Activated naive CD8-positive, alpha-beta T cell treated with anti-CD3 and anti-CD28 coated beads, Interleukin-2, amount 10 ng/mL, durations not matched to agents 7 days and 5 days (primary cell): ENCODE measurements around the gene RFPL2. TPM values are rescaled to one million over a fixed set of nuclear protein-coding genes. Genes with fewer than 3 reads are reported as not detected.
A peak's percentile ranks its signal among the peaks of the same experiment; 100 is the strongest.

ENCODE experiments used
- ATAC-seq: fragments of 150-1000 bp; cut with Tn5 transposase; one replicate; pipeline ENCODE4 v1.10.0; 2021; ENCODE audit warnings: low read depth, moderate library complexity
- POLR2A ChIA-PET: fragments of 350-600 bp; sonication (Branson Sonifier 250); formaldehyde crosslinking; loops from one replicate; lab custom pipeline; 2021; ENCODE audit warnings: antibody characterized with exemption; lab: Charles Lee
- DNase-seq: peaks from one replicate; pipeline ENCODE4 v3.0.0; 2021
- H3K27ac Mint-ChIP-seq: one replicate; pipeline ENCODE4 v1.8.0; 2022; ENCODE audit warnings: mild to moderate bottlenecking, mixed read lengths
- H3K27me3 Mint-ChIP-seq: one replicate; pipeline ENCODE4 v1.8.0; 2022; ENCODE audit warnings: mild to moderate bottlenecking, moderate library complexity, mixed read lengths
- H3K36me3 Mint-ChIP-seq: one replicate; pipeline ENCODE4 v1.8.0; 2021; ENCODE audit warnings: mild to moderate bottlenecking, mixed read lengths
- H3K4me1 Mint-ChIP-seq: one replicate; pipeline ENCODE4 v1.8.0; 2021; ENCODE audit warnings: mixed read lengths
- H3K4me3 Mint-ChIP-seq: one replicate; pipeline ENCODE4 v1.8.0; 2022; ENCODE audit warnings: mild to moderate bottlenecking, moderate library complexity, mixed read lengths
- H3K9me3 Mint-ChIP-seq: one replicate; pipeline ENCODE4 v1.8.0; 2021; ENCODE audit warnings: mixed read lengths
- total RNA-seq, 2 experiments: library from RNA; stranded (reverse); gene quantifications; one replicate each; pipeline ENCODE4 v1.2.3, GENCODE V29; 2021

The RFPL2 gene
- total RNA-seq, 2 experiments from 2014 or later = not detected

DNA sequence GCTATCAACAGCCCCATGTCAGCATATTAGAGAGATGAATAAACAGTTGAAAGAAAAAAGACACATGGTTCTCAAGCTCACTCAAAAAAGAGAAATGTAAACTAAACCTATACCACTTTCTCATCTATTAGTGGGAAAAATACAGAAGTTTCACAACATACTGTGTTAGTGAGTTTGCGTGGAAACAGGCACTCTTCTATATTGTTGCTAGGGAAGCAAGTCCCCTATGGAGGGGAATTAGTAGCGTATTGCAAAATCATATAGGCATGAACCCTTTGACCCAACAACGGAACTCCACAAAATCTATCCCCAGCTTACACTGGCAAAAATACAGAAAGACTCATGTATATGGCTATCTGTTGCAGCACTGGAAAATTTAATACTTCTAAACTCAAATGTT, 14.2 kb upstream of the RFPL2 start:
- Mint-ChIP-seq H3K9me3 (no peaks in the 10 kb centered on the region), H3K36me3 (no peaks in the 10 kb centered on the region), H3K27me3 (peaks cover 40% of the 10 kb centered on the region), H3K4me1 (no peaks in the 10 kb centered on the region), H3K27ac (no peak overlapping the region), H3K4me3 (no peak overlapping the region)
- POLR2A ChIA-PET = no interaction called here
- ATAC-seq (no peak), DNase-seq (no peak)

DNA sequence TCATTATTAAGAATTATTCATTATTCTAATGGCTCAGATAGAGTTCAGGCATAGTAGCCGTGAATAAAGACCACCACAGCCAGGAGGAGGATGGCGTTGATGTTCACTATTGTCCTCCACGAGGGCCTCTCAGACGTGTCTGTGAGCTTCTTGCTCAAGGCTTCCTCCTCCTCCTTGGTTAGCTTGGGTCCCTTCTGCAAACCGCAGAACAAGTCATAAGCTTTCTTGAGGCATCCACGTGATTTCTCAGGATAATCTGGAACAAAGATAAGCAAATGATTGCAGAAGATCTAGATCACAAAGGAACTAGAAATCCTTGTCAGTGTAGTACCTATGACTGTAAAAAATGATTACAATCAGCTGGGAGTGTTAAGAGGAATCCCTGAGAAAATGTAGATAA, 13.6 kb upstream of the RFPL2 start:
- POLR2A ChIA-PET = no interaction called here
- ATAC-seq (no peak), DNase-seq (no peak)
- Mint-ChIP-seq H3K9me3 (no peaks in the 10 kb centered on the region), H3K27me3 (peaks cover 40% of the 10 kb centered on the region), H3K4me1 (no peaks in the 10 kb centered on the region), H3K27ac (no peak overlapping the region), H3K36me3 (no peaks in the 10 kb centered on the region), H3K4me3 (no peak overlapping the region)

GRCh38 chr22:32217465-32217864, 12.6 kb upstream of the RFPL2 start:
- Mint-ChIP-seq H3K36me3 (no peaks in the 10 kb centered on the region), H3K4me1 (no peaks in the 10 kb centered on the region), H3K4me3 (no peak overlapping the region), H3K27ac (no peak overlapping the region), H3K9me3 (no peaks in the 10 kb centered on the region), H3K27me3 (peaks cover 38% of the 10 kb centered on the region)
- POLR2A ChIA-PET = no interaction called here
- no peak for DNase-seq
- no peak for ATAC-seq

DNA sequence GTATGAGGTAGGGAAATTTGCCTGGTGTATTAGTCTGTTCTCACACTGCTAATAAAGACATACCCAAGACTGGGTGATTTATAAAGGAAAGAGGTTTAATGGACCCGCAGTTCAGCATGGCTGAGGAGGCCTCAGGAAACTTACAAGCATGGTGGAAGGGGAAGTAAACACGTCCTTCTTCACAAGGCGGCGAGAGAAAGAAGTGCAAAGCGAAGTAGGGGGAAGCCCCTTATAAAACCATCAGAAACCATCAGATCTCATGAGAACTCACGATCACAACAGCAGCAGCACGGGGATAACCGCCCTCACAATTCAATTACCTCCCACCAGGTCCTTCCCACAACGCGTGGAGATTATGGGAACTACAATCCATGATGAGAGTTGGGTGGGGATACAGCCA, 12.0 kb upstream of the RFPL2 start:
- Mint-ChIP-seq H3K27ac (no peak overlapping the region), H3K27me3 (peaks cover 34% of the 10 kb centered on the region), H3K36me3 (no peaks in the 10 kb centered on the region), H3K4me3 (no peak overlapping the region), H3K9me3 (no peaks in the 10 kb centered on the region), H3K4me1 (no peaks in the 10 kb centered on the region)
- ATAC-seq (no peak), DNase-seq (no peak)
- POLR2A ChIA-PET = no interaction called here

DNA sequence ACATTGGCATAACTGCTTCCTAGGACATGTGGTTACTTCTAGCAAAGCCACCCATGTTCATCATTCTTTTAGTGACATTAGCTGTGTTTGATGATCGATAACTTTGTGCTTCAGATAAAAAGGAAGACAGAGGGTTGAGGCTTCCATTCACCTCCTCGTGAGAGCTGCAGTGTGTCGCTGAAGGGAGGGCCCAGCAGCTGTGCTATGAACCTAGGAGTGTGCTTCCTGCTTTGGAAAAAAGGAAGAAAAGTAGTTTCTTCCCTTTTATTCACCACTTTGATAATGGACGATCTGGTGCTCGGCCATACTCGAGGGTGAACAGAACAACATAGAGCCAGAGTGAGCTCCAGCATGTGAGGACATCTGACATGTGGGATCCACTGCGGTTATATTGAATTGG, 6.1 kb upstream of the RFPL2 start:
- ATAC-seq (no peak), DNase-seq (no peak)
- Mint-ChIP-seq H3K27me3 (peaks cover 11% of the 10 kb centered on the region), H3K27ac (no peak overlapping the region), H3K9me3 (no peaks in the 10 kb centered on the region), H3K36me3 (no peaks in the 10 kb centered on the region), H3K4me3 (no peak overlapping the region), H3K4me1 (peaks cover 2% of the 10 kb centered on the region)
- POLR2A ChIA-PET = no interaction called here

GRCh38 chr22:32208681-32209080, 3.8 kb upstream of the RFPL2 start:
- DNase-seq (no peak), ATAC-seq (no peak)
- H3K4me1 Mint-ChIP-seq = peaks cover 9% of the 10 kb centered on the region
- no peak overlapping the region for H3K27ac Mint-ChIP-seq
- peaks cover 9% of the 10 kb centered on the region for H3K27me3 Mint-ChIP-seq
- H3K36me3 Mint-ChIP-seq = no peaks in the 10 kb centered on the region
- H3K4me3 Mint-ChIP-seq = no peak overlapping the region
- no peaks in the 10 kb centered on the region for H3K9me3 Mint-ChIP-seq
- POLR2A ChIA-PET = no interaction called here

DNA sequence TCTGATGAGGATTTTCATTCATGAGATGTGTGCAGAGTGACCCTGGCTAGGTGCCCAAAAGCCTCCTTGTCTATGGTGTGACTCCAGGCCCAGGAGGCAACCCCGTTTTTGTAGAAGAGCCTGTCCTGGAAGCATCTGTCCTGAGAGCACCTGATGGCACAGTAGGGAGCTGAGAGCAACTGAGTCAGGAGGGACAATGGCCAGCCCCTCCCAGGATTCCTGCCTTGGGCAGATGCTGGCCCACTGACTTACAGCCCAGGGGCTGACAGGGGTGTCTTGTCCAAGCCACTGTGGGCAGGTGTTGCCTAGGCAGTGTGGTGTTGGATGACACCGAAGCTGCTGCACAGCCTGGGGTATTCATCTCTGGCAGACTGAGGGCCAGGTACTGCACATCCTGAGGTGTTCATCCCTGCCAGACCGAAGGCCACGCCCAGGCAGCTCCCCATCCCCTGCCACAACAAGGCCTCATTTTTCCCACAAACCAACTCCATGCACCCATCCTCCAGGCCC, 3.2 kb upstream of the RFPL2 start:
- Mint-ChIP-seq H3K27ac (no peak overlapping the region), H3K4me3 (no peak overlapping the region), H3K27me3 (peaks cover 15% of the 10 kb centered on the region), H3K4me1 (peaks cover 10% of the 10 kb centered on the region), H3K9me3 (no peaks in the 10 kb centered on the region), H3K36me3 (no peaks in the 10 kb centered on the region)
- POLR2A ChIA-PET = no interaction called here
- DNase-seq (no peak), ATAC-seq (no peak)

- peaks cover 15% of the 10 kb centered on the region for H3K4me1 Mint-ChIP-seq
Measured at GRCh38 chr22:32206774-32207758, 2.2 kb upstream of the RFPL2 start.

DNA sequence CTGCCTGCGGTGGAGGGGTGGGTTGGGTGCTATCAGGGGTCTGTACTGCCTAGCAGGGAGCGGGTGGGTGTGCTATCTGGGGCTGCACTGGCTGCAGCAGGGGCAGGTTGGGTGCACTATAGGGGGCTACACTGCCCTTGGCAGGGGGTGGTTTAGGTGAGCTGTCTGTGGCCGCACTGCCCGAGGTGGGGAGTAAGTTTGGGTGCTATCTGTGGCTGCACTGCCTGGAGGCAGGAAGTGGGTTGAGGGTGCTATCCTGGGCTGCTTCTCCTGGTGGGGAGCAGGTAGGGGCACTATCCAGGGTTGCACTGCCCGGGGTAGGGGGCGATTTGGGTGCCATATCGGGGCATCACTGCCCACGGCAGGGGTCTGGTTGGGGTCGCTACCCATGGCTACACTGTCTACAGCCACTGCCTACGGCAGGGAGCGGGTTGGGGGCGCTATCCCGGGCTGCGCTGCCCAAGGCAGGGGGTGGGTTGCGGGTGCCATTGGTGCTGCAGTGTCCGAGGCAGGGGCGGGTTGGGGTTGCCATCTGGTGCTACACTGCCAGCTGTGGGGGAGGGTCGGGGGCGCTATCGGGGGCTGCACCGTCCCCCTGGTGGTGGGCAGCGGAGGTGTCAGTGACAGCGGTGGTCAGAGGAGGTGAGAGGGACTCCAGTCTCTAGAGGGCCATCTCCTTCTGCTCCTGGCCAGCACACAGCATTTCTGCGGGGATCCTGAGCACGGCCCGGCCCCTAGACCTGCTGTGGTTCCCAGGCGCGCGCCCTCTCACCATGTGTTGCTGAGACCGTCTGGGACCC, 1.3 kb upstream of the RFPL2 start:
- no peaks in the 10 kb centered on the region for H3K36me3 Mint-ChIP-seq
- no peaks in the 10 kb centered on the region for H3K9me3 Mint-ChIP-seq
- peaks cover 24% of the 10 kb centered on the region for H3K27me3 Mint-ChIP-seq
- ATAC-seq (no peak), DNase-seq (no peak)
- POLR2A ChIA-PET = no interaction called here
- H3K27ac Mint-ChIP-seq = no peak overlapping the region
- H3K4me1 Mint-ChIP-seq = peaks cover 17% of the 10 kb centered on the region
- no peak overlapping the region for H3K4me3 Mint-ChIP-seq

More at GRCh38 chr22:32206774-32207758, 2.2 kb upstream of the RFPL2 start:
- Mint-ChIP-seq H3K4me3 (no peak overlapping the region), H3K27ac (peak overlapping the region; percentile 24), H3K36me3 (no peaks in the 10 kb centered on the region), H3K9me3 (no peaks in the 10 kb centered on the region), H3K27me3 (peaks cover 22% of the 10 kb centered on the region)
- POLR2A ChIA-PET = no interaction called here
- DNase-seq (no peak), ATAC-seq (peak; percentile 69)

DNA sequence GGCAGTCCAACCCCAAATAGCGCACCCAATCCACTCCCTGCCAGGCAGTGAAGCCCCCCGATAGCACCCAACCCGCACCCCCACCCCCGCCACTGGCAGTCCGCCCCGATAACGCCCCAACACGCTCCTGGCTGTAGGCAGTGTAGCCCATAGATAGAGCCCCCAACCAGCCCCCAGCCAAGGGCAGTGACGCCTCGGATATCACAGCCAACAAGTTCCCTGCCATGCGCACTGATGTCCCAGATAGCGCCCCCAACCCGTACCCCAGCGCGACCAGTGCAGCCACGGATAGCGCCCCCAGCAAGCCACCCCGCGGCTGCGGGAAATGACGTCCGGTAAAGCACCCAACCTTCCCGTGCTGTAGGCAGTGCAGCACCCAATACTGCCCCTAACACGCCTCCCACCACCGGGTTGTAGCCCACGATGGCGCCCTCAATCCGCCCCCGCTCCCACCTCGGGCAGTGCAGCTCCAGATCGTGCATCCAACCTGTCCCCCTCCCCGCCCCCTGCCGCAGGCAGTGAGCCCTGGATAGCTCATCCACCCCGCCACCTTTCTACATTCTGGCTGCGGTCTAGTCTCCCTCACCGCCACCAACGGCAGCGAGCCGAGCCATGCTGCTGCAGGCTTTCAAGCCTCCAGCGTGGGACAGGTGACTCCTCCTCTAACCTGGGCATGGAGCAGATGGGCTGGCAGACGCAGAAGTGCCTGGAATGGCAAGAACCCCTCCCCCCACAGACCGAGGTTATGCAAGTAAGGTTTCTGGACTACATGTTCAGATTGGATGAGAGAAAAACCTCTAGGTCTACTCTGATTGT, 625 bp downstream of the RFPL2 start:
- Mint-ChIP-seq H3K4me3 (peak overlapping the region; percentile 68), H3K36me3 (no peaks in the 10 kb centered on the region), H3K27me3 (peaks cover 29% of the 10 kb centered on the region), H3K27ac (peak overlapping the region; percentile 31), H3K9me3 (no peaks in the 10 kb centered on the region), H3K4me1 (peaks cover 21% of the 10 kb centered on the region)
- POLR2A ChIA-PET = no interaction called here
- DNase-seq (no peak), ATAC-seq (no peak)

GRCh38 chr22:32203181-32204039, 1.5 kb downstream of the RFPL2 start:
- no peaks in the 10 kb centered on the region for H3K36me3 Mint-ChIP-seq
- DNase-seq (no peak), ATAC-seq (no peak)
- POLR2A ChIA-PET = no interaction called here
- peaks cover 29% of the 10 kb centered on the region for H3K27me3 Mint-ChIP-seq
- H3K4me1 Mint-ChIP-seq = peaks cover 21% of the 10 kb centered on the region
- H3K27ac Mint-ChIP-seq = no peak overlapping the region
- peak overlapping the region; percentile 68 for H3K4me3 Mint-ChIP-seq
- H3K9me3 Mint-ChIP-seq = no peaks in the 10 kb centered on the region

- Mint-ChIP-seq H3K27ac (no peak overlapping the region), H3K4me1 (peaks cover 21% of the 10 kb centered on the region)
- POLR2A ChIA-PET = no interaction called here
Measured at GRCh38 chr22:32202539-32203180, 2.2 kb downstream of the RFPL2 start.

More at GRCh38 chr22:32202539-32203180, 2.2 kb downstream of the RFPL2 start:
- Mint-ChIP-seq H3K36me3 (no peaks in the 10 kb centered on the region), H3K27me3 (peaks cover 29% of the 10 kb centered on the region), H3K4me3 (peak overlapping the region; percentile 59), H3K9me3 (no peaks in the 10 kb centered on the region)
- ATAC-seq (peak; percentile 46), DNase-seq (peak; percentile 46)
